NCI-H2196 treated with DMSO at 0.1 percent for 48 hours (cell line): ENCODE data around the gene MYH7B.

Experiments
- DNase-seq: peaks from one replicate; lab custom pipeline; 2025; ENCODE audit not compliant: unreplicated experiment; lab: John Stamatoyannopoulos, UW

The MYH7B gene

GRCh38 chr20:34974246-34974645 lies 18.6 kb downstream of the MYH7B start:
- DNase-seq: no peak

- DNase-seq: no peak
Measured at GRCh38 chr20:34976286-34976685, 20.6 kb downstream of the MYH7B start.

GRCh38 chr20:34977365-34978091 lies 21.9 kb downstream of the MYH7B start:
- no peak for DNase-seq

- no peak for DNase-seq
Measured at GRCh38 chr20:34978092-34978744, 22.6 kb downstream of the MYH7B start.

GRCh38 chr20:34979366-34980153 lies 23.9 kb downstream of the MYH7B start:
- DNase-seq: no peak

- no peak for DNase-seq
Measured at GRCh38 chr20:34980543-34981233, 25.0 kb downstream of the MYH7B start.

GRCh38 chr20:34982270-34983088 lies 26.8 kb downstream of the MYH7B start:
- DNase-seq: no peak

GRCh38 chr20:34983089-34983820 lies 27.6 kb downstream of the MYH7B start:
- no peak for DNase-seq

GRCh38 chr20:34983995-34984735 lies 28.5 kb downstream of the MYH7B start:
- no peak for DNase-seq

GRCh38 chr20:34984756-34985261 lies 29.1 kb downstream of the MYH7B start:
- DNase-seq: no peak

GRCh38 chr20:34985461-34986310 lies 30.0 kb downstream of the MYH7B start:
- DNase-seq: no peak

GRCh38 chr20:34986311-34987287 lies 30.9 kb downstream of the MYH7B start:
- DNase-seq: no peak

GRCh38 chr20:34987288-34988190 lies 31.9 kb downstream of the MYH7B start:
- DNase-seq: no peak

- no peak for DNase-seq
Measured at GRCh38 chr20:34988191-34988540, 32.5 kb downstream of the MYH7B start.

- no peak for DNase-seq
Measured at GRCh38 chr20:34989118-34989517, 33.5 kb downstream of the MYH7B start.

GRCh38 chr20:34989670-34990069 lies 34.0 kb downstream of the MYH7B start:
- no peak for DNase-seq
